ENCODE results near the gene PRSS12. TPM values are rescaled to one million over a fixed set of nuclear protein-coding genes. Genes with fewer than 3 reads are reported as not detected.

The PRSS12 gene
- total and polyA plus RNA-seq, 2 donors (not counting 1 experiment from before 2014, with no cell fraction given) = not detected

DNA sequence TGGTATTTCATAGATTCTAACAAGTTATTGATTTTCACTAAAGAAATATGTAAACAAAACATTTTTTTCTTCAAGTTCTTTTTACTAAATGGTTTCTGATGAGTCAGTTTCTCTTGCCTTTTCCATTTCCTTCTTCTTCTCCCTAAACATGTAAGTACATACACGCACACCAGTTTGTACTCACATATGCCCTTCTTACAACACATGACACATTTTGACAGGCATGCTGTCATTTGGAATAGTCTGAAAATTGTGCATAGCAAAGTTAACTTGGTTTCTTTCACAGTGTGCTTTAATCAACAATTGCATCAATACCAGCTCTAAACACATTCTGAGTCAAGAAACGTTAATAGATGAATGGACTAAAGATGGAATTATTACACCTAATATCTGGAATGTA is 35.1 kb downstream of the PRSS12 start:
- intact Hi-C loops (cut with micrococcal nuclease) = no loop called here

GRCh38 chr4:118314221-118314620 is 38.6 kb downstream of the PRSS12 start:
- intact Hi-C loops (cut with micrococcal nuclease) = no loop called here
- Histone ChIP-seq H3K79me2 (ENCODE audit: control insufficient read depth, insufficient read depth, low read length) (no peaks in the 10 kb centered on the region), H2AFZ (ENCODE audit: insufficient read depth, low read depth, low read length, poor library complexity, severe bottlenecking) (no peak overlapping the region), H3K9me3 (ENCODE audit: control extremely low read depth in 1 of 3, control insufficient read depth in 2 of 3, insufficient read depth in 1 of 3, low read length in 2 of 3) (no peaks in the 10 kb centered on the region), H3K4me3 (ENCODE audit: control extremely low read depth in 1 of 5, extremely low read depth in 1 of 5, insufficient read depth in 1 of 5, low read depth in 2 of 5, low read length in 4 of 5) (no peak overlapping the region), H3K4me2 (replicated peaks; ENCODE audit: low read depth, low read length, poor library complexity, severe bottlenecking) (no peak overlapping the region), H3K36me3 (replicated peaks in 1 of 2; ENCODE audit: control extremely low read depth in 1 of 2, control insufficient read depth in 1 of 2, extremely low read depth in 1 of 2, insufficient read depth in 2 of 2, low read length in 1 of 2) (no peaks in the 10 kb centered on the region), H3K4me1 (ENCODE audit: control insufficient read depth in 2 of 2, insufficient read depth in 2 of 2, low read length in 2 of 2) (no peaks in the 10 kb centered on the region), H4K20me1 (ENCODE audit: control insufficient read depth, insufficient read depth, low read length, poor library complexity, severe bottlenecking) (no peaks in the 10 kb centered on the region), H3K27me3 (replicated peaks in 1 of 4; ENCODE audit: control extremely low read depth in 1 of 4, control insufficient read depth in 3 of 4, insufficient read depth in 4 of 4, low read length in 3 of 4) (peaks cover 0 to 8% (median 0%) of the 10 kb centered on the region in 4 experiments), H3K9ac (ENCODE audit: low read length) (no peak overlapping the region), H3K27ac (ENCODE audit: low read length in 2 of 2) (no peak overlapping the region)
- ATAC-seq (ENCODE audit: low read depth) (no peak), DNase-seq (no peak)
- no peak overlapping the region for H3K27ac Mint-ChIP-seq
- no peak for TF ChIP-seq EZH2 (IDR thresholded peaks at IDR 0.05; ENCODE audit: borderline replicate concordance, insufficient read depth, low read depth, low read length, poor library complexity, severe bottlenecking)
- TF ChIP-seq, protein P1, sequence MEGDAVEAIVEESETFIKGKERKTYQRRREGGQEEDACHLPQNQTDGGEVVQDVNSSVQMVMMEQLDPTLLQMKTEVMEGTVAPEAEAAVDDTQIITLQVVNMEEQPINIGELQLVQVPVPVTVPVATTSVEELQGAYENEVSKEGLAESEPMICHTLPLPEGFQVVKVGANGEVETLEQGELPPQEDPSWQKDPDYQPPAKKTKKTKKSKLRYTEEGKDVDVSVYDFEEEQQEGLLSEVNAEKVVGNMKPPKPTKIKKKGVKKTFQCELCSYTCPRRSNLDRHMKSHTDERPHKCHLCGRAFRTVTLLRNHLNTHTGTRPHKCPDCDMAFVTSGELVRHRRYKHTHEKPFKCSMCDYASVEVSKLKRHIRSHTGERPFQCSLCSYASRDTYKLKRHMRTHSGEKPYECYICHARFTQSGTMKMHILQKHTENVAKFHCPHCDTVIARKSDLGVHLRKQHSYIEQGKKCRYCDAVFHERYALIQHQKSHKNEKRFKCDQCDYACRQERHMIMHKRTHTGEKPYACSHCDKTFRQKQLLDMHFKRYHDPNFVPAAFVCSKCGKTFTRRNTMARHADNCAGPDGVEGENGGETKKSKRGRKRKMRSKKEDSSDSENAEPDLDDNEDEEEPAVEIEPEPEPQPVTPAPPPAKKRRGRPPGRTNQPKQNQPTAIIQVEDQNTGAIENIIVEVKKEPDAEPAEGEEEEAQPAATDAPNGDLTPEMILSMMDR (IDR thresholded peaks at IDR 0.05) = no peak
- ChIA-PET POLR2A (no interaction called here), CTCF (interaction anchor here (1.0 kb wide), 1 partner anchor 14 kb away, joined by 3 read pairs; no protein-coding TSS in a partner anchor)
- H3K9me3 Mint-ChIP-seq (ENCODE audit: insufficient read depth) = no peaks in the 10 kb centered on the region
- H3K4me3 Mint-ChIP-seq = no peak overlapping the region
- 83% methylated on average over 2 of the region's 2 CpGs for WGBS (ENCODE audit: insufficient coverage)
- no peaks in the 10 kb centered on the region for H3K4me1 Mint-ChIP-seq
- H3K27me3 Mint-ChIP-seq = peaks cover 16% of the 10 kb centered on the region

More for the DNA sequence above, 35.1 kb downstream of the PRSS12 start:
- Histone ChIP-seq H3K27me3 (replicated peaks in 1 of 4; ENCODE audit: control extremely low read depth in 1 of 4, control insufficient read depth in 3 of 4, insufficient read depth in 4 of 4, low read length in 3 of 4) (peaks cover 0 to 11% (median 2%) of the 10 kb centered on the region in 4 experiments), H2AFZ (ENCODE audit: insufficient read depth, low read depth, low read length, poor library complexity, severe bottlenecking) (no peak overlapping the region), H3K4me1 (ENCODE audit: control insufficient read depth in 2 of 2, insufficient read depth in 2 of 2, low read length in 2 of 2) (no peaks in the 10 kb centered on the region), H3K79me2 (ENCODE audit: control insufficient read depth, insufficient read depth, low read length) (no peaks in the 10 kb centered on the region), H4K20me1 (ENCODE audit: control insufficient read depth, insufficient read depth, low read length, poor library complexity, severe bottlenecking) (no peaks in the 10 kb centered on the region), H3K9ac (ENCODE audit: low read length) (no peak overlapping the region), H3K27ac (ENCODE audit: low read length in 2 of 2) (no peak overlapping the region), H3K4me2 (replicated peaks; ENCODE audit: low read depth, low read length, poor library complexity, severe bottlenecking) (no peak overlapping the region), H3K36me3 (replicated peaks in 1 of 2; ENCODE audit: control extremely low read depth in 1 of 2, control insufficient read depth in 1 of 2, extremely low read depth in 1 of 2, insufficient read depth in 2 of 2, low read length in 1 of 2) (no peaks in the 10 kb centered on the region), H3K4me3 (ENCODE audit: control extremely low read depth in 1 of 5, extremely low read depth in 1 of 5, insufficient read depth in 1 of 5, low read depth in 2 of 5, low read length in 4 of 5) (no peak overlapping the region), H3K9me3 (ENCODE audit: control extremely low read depth in 1 of 3, control insufficient read depth in 2 of 3, insufficient read depth in 1 of 3, low read length in 2 of 3) (no peaks in the 10 kb centered on the region)
- Mint-ChIP-seq H3K27ac (no peak overlapping the region), H3K9me3 (ENCODE audit: insufficient read depth) (no peaks in the 10 kb centered on the region), H3K27me3 (peaks cover 16% of the 10 kb centered on the region), H3K4me3 (no peak overlapping the region), H3K4me1 (no peaks in the 10 kb centered on the region)
- DNase-seq (no peak), ATAC-seq (ENCODE audit: low read depth) (no peak)
- CTCF ChIA-PET = interaction anchor here (0.7 kb wide), 1 partner anchor 8 kb away, joined by 6 read pairs; no protein-coding TSS in a partner anchor
- POLR2A ChIA-PET = no interaction called here
- WGBS (ENCODE audit: insufficient coverage) = 100% methylated on average over 1 of the region's 2 CpGs
- TF ChIP-seq EZH2 (IDR thresholded peaks at IDR 0.05; ENCODE audit: borderline replicate concordance, insufficient read depth, low read depth, low read length, poor library complexity, severe bottlenecking) = no peak
- TF ChIP-seq, protein P1 (IDR thresholded peaks at IDR 0.05) = no peak
